HL-60 (cell line): Measurements from ENCODE around the gene TENM3.

Experiments
- DNase-seq, 2 experiments: peaks; one replicate each; pipeline ENCODE4 v3.0.0-alpha.2; 2010 to 2020; ENCODE audit warnings: low read depth in 1 of 2, low spot score in 1 of 2
- H3K27ac ChIP-seq: fragments of 250-450 bp; sonication (Bioruptor Pico); replicated peaks from 2 replicates; pipeline ENCODE4 v1.5.1; 2020; ENCODE audit warnings: mild to moderate bottlenecking, moderate library complexity
- H3K27me3 ChIP-seq: fragments of 250-450 bp; sonication (Bioruptor Pico); 2 replicates; pipeline ENCODE4 v1.5.1; 2021; ENCODE audit warnings: mild to moderate bottlenecking, moderate library complexity; ENCODE audit not compliant: insufficient read depth, poor library complexity, severe bottlenecking
- H3K4me3 ChIP-seq: replicated peaks from 2 replicates; pipeline ENCODE4 v1.5.1; 2011; ENCODE audit warnings: mild to moderate bottlenecking, control low read depth, low read length; ENCODE audit not compliant: insufficient read depth
- GABPA ChIP-seq: IDR thresholded peaks from 2 replicates; pipeline ENCODE4 v1.6.1; 2012; ENCODE audit warnings: low read depth
- POLR2AphosphoS5 ChIP-seq: IDR thresholded peaks from 2 replicates; pipeline ENCODE4 v1.6.1; 2012; ENCODE audit warnings: low read depth
- SPI1 ChIP-seq: IDR thresholded peaks from 2 replicates; pipeline ENCODE4 v1.6.1; 2012; ENCODE audit warnings: low read depth, mild to moderate bottlenecking, borderline replicate concordance
- TF ChIP-seq, protein P1 (sequence below): IDR thresholded peaks from one replicate; pipeline ENCODE4 v1.5.1; 2011; ENCODE audit warnings: low read length, control low read depth, inconsistent platforms; ENCODE audit not compliant: insufficient read depth
- TF ChIP-seq, protein P2 (sequence below): IDR thresholded peaks from 2 replicates; pipeline ENCODE4 v1.6.1; 2012; ENCODE audit warnings: low read depth; ENCODE audit not compliant: insufficient replicate concordance

The TENM3 gene

DNA sequence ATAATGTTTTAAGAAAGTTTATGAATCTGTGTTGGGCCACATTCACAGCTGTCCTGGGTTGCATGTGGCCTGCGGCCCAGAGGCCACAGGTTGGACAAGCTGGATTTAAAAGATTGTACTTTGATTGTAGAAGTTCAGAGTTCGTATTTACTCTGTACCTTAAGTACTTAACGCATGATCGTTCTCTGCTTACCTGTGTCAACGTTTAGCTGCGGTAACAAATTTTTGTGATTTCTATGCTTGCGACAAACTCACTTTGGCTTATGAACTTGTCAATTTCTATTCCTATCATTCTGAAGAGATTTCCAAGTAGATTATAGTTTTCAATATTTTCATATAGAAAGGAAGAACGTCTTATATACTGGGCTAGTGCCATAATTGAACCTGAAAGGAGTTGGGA is 285.6 kb downstream of the TENM3 start:
- TF ChIP-seq, protein P1, sequence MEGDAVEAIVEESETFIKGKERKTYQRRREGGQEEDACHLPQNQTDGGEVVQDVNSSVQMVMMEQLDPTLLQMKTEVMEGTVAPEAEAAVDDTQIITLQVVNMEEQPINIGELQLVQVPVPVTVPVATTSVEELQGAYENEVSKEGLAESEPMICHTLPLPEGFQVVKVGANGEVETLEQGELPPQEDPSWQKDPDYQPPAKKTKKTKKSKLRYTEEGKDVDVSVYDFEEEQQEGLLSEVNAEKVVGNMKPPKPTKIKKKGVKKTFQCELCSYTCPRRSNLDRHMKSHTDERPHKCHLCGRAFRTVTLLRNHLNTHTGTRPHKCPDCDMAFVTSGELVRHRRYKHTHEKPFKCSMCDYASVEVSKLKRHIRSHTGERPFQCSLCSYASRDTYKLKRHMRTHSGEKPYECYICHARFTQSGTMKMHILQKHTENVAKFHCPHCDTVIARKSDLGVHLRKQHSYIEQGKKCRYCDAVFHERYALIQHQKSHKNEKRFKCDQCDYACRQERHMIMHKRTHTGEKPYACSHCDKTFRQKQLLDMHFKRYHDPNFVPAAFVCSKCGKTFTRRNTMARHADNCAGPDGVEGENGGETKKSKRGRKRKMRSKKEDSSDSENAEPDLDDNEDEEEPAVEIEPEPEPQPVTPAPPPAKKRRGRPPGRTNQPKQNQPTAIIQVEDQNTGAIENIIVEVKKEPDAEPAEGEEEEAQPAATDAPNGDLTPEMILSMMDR: no peak
- TF ChIP-seq SPI1: no peak
- TF ChIP-seq, protein P2, sequence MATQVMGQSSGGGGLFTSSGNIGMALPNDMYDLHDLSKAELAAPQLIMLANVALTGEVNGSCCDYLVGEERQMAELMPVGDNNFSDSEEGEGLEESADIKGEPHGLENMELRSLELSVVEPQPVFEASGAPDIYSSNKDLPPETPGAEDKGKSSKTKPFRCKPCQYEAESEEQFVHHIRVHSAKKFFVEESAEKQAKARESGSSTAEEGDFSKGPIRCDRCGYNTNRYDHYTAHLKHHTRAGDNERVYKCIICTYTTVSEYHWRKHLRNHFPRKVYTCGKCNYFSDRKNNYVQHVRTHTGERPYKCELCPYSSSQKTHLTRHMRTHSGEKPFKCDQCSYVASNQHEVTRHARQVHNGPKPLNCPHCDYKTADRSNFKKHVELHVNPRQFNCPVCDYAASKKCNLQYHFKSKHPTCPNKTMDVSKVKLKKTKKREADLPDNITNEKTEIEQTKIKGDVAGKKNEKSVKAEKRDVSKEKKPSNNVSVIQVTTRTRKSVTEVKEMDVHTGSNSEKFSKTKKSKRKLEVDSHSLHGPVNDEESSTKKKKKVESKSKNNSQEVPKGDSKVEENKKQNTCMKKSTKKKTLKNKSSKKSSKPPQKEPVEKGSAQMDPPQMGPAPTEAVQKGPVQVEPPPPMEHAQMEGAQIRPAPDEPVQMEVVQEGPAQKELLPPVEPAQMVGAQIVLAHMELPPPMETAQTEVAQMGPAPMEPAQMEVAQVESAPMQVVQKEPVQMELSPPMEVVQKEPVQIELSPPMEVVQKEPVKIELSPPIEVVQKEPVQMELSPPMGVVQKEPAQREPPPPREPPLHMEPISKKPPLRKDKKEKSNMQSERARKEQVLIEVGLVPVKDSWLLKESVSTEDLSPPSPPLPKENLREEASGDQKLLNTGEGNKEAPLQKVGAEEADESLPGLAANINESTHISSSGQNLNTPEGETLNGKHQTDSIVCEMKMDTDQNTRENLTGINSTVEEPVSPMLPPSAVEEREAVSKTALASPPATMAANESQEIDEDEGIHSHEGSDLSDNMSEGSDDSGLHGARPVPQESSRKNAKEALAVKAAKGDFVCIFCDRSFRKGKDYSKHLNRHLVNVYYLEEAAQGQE: no peak
- no peak for TF ChIP-seq GABPA
- TF ChIP-seq POLR2AphosphoS5: no peak
- H3K27me3 ChIP-seq: no peaks in the 10 kb centered on the region
- H3K27ac ChIP-seq: no peak overlapping the region
- DNase-seq: no peak
- no peak overlapping the region for H3K4me3 ChIP-seq

DNA sequence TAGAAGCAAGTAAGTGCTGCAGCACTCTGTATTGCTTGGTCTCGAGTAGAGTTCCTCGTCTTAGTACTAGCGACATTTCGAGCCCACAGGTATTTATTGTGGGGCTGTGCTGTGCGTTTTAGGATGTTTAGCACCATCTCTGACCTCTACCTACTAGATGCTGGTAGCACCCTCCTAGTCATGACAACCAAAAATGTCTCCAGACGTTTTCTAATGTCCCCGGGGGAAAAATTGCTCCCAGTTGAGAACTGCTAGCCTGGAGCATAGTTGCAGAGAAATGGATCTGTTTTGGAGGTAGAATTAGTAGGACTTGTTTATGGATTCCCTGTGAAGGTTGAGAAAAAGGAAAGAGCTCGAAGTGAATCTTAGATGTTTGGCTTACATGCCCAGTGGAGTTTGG is 287.2 kb downstream of the TENM3 start:
- no peak overlapping the region for H3K27ac ChIP-seq
- DNase-seq: no peak
- TF ChIP-seq, protein P2: no peak
- no peak for TF ChIP-seq SPI1
- TF ChIP-seq GABPA: no peak
- TF ChIP-seq, protein P1: no peak
- no peak for TF ChIP-seq POLR2AphosphoS5
- no peaks in the 10 kb centered on the region for H3K27me3 ChIP-seq
- H3K4me3 ChIP-seq: no peak overlapping the region

DNA sequence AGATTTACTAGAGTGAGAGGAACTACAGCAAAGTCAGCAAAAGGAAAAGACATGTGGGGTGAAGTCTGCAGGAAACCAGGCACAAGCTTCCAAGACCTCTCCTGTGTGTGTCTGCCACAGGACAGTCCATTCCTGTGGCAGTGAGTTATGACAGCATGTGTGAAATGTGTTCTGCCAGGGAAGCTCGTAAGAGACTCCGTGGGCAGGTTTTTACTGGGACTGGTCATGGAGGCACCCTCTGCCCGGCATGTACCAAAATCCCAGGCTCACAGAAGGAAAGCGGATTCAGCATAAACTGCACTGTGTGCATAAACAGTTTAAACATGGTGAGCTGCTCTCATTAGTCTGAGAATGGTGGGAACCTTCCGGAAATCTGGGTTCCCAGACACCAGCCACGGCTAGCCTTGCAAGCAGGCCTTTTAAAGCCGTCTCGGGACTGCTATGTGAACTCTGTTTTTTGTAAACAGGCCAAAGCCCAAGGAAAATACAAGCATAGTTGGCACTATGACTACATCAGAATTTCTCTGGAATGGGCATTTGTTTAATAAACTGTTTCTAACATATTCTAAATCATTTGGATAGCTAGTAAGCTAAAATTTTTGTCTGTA is 288.5 kb downstream of the TENM3 start:
- Histone ChIP-seq H3K27ac (no peak overlapping the region), H3K4me3 (no peak overlapping the region), H3K27me3 (no peaks in the 10 kb centered on the region)
- no peak for DNase-seq
- no peak for TF ChIP-seq GABPA
- TF ChIP-seq POLR2AphosphoS5: no peak
- TF ChIP-seq, protein P2: no peak
- TF ChIP-seq SPI1: no peak
- TF ChIP-seq, protein P1: no peak
